ENCODE data around the gene SNRNP35.
"Not testable (repeated sequence)": the region's sequence is repeated elsewhere in the genome, so short reads cannot be mapped to it uniquely, and the experiment has no call there.

Gene SNRNP35

GRCh38 chr12:123457980-123458779, at the start of gene SNRNP35:
TSS of gene SNRNP35 (plus strand) at chr12:123458139. CDS start at chr12:123465541, 7,402 bp downstream.
- DNase-seq: peak; percentile 96

GRCh38 chr12:123408619-123409018, 49.3 kb upstream of the SNRNP35 start:
- not testable (repeated sequence) for DNase-seq

DNA sequence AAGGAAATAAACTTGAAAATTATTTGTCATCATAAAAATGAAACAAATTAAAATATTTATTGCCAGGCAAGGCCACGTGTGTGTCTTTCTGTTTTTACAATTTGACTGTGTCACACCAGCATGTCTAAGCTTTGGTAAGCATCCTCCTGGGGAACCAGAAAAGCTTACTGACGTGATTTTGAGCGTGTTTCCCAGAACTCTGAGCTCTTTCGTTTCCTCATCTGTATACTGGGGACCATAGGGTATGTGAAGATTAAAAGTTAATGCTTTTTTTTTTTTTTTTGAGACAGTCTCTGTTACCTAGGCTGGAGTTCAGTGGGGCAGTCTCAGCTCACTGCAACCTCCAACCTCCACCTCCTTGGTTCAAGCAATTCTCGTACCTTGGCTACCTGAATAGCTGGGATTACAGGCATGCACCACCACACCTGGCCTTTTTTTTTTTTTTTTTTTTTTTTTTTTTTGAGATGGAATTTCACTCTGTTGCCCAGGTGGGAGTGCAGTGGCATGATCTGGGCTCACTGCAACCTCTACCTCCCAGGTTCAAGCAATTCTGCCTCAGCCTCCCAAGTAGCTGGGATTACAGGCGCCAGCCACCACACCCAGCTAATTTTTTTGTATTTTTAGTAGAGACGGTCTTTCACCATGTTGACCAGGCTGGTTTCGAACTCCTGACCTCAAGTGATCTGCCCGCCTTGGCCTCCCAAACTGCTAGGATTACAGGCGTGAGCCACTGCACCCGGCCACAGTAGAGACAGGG, 48.5 kb upstream of the SNRNP35 start:
- not testable (repeated sequence) for DNase-seq

- no peak for DNase-seq
Measured at GRCh38 chr12:123410041-123410412, 47.9 kb upstream of the SNRNP35 start.

DNA sequence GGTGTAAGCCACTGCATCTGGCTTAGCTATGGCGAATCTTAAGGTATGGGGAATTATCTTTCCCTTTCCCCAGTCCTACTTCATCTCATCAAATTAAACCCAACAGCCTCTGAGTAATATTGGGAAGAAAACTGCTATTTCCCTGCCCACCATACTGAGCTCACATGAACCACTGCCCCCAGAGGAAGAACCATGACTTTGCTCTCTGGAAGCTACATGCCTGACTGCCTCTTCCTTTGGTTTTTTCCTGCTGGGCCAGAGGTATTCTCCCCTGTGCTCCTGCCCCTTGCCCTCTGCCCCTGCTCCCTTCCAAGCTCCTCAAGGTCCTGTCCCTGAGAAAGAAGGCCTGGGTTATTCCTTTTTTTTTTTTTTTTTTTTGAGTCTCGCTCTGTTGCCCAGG, 36.6 kb upstream of the SNRNP35 start:
- DNase-seq: no peak

DNA sequence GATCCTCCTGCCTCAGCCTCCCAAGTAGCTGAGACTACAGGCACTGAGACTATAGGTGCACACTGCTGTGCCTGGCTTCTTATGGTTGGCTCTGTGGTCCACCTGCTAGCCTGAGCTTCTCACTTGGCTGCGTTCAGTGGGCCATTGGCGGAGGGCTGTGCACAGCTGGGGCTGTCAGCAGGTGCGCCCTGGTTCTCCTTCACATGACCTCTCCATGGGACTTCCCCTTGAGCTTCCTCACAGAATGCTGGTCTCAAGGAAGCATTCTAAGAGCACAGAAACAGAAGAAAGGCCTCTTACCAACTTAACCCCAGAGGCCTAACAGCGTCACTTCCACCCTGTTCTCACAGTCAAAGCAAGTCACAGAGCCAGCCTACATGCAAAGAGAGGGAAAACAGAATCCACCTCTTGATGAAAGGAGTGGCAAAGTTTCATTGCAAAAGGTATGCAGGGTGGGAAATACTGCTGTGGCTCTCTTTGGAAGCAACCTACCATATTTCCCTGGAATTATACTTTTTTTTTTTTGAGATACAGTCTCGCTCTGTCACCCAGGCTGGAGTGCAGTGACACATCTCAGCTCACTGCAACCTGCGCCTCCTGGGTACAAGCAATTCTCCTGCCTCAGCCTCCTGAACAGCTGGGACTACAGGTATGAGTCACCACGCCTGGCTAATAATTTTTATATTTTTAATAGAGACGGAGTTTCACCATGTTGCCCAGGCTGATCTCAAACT, 30.7 kb upstream of the SNRNP35 start:
- DNase-seq: no peak

DNA sequence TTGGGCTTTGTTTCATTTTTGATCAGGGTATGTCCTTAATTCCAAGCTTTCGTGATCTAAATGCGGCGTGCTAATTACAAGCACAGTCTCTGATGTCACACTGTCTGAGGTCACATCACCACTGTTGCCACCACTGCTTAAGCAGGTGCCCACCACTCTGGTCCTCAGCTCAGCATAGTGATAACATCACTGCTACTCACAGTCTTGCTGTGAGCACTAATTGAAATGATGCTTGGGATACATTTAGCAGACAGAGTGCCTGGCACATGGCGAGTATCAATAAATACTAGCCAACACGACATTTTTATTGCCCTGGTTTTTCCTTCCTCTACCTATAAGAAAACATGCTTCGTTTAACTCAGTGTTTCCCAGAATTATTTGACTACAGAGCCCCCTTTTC, 29.3 kb upstream of the SNRNP35 start:
- no peak for DNase-seq

DNA sequence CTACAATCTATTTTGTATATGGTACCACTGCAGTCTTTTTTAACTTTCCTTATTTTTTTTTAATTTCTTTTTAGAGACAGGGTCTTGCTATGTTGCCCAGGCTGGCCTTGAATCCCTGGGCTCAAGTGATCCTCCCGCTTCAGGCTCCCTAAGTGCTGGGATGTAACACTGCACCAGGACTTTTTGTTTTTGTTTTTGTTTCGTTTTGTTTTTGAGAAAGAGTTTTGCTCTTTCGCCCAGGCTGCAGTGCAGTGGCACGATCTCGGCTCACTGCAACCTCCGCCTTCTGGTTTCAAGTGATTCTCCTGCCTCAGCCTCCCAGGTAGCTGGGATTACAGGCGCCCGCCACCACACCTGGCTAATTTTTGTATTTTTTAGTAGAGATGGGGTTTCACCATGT, 28.8 kb upstream of the SNRNP35 start:
- not testable (repeated sequence) for DNase-seq

DNA sequence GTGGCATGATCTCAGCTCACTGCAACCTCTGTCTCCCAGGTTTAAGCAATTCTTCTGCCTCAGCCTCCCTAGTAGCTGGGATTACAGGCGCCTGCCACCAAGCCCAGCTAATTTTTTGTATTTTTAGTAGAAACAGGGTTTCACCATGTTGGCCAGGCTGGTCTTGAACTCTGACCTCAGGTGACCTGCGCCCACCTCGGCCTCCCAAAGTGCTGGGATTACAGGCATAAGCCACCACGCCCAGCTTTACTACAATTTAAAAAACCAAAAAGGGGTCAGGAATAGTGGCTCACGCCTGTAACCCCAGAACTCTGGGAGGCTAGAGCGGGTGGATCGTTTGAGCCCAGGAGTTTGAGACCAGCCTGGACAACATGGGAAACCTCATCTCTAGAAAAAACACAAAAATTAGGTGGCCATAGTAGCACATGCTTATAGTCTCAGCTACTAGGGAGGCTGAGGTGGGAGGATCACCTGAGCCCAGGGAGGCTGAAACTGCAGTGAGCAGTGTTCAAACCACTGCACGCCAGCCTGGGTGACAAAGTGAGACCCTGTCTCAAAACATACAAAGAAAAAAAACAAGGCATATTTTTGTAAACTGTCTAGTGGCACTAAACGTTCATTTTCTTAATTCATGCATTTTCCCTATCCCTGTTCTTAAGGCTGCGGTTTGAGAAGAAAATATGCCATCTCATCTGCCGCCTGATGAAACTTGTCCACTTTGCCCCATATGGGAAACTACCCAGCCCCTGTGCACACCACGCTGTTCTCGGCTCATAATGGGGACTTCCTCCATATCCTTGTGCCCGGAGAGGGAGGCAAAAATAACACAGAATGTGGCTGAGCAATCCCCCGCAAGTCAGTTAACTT, 25.8 kb upstream of the SNRNP35 start:
- DNase-seq: not testable (repeated sequence)

GRCh38 chr12:123433615-123434014, 24.3 kb upstream of the SNRNP35 start:
- DNase-seq: no peak

DNA sequence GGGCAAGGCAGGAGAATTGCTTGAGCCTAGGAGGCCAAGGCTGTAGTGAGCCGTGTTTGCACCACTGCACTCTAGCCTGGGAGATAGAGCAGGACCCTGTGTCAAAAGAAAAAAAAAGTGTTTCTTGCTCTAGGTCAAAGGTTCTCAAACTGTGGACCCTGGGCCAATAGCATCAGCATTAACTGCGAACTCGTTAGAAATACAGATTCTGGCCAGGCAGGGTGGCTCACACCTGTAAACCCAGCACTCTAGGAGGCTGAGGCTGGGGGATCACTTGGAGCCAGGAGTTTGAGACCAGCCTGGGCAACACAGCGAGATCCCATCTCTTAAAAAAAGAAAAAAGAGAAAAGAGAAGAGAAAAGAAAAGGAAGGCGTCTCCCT, 22.3 kb upstream of the SNRNP35 start:
- DNase-seq: no peak

DNA sequence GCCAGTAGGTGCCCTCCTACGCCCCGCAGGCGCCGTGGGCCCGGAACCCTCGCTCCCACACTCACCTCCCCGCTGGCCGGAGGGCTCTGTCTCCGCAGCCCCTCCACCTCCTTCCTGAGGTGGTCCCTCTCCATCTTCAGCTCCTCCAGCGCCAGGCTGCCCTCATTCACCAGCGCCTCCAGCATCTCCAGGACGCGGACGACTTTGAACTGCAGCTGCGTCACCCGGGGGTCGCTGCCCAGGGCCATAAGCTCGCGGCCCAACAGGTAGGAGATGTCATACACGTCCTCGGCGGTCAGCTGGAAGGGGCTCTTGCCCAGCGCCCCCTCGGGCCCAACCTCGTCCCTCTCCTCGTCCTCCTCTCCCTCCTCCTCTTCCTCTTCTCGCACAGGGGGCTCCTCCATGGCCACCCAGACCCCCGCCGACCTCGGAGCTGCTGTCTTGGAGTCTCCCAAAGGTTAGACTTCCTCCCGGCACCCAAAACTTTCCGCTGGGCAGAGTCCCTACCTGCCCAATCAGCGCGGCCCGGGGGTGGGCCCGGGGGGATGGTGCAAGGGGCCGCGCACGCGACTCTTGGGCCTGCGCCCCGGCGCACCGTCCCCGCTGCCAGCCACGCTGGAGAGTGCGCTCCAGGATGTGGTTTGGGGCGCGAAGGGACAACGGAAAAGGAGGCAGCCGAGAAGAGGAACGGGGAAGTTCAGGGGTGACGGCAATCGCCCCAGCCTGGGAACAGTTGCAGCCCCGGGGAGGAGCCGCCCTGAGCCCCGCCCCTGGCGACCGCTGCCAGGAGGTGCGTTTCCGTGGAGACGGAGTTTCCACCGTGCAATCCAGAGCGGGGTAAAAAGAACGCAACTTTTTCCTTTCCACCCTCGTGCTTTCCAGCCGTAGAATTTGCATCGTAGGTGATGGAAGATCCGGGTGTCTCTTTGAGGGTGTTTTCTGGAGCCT, 21.6 kb upstream of the SNRNP35 start, which contains the start of gene RILPL2:
RILPL2 (minus strand) TSS at position 668 of the 948 bp plus-strand sequence; CDS start at position 404, 264 bp downstream.
- peak; percentile 93 for DNase-seq

GRCh38 chr12:123441523-123442164, 16.3 kb upstream of the SNRNP35 start:
- no peak for DNase-seq

DNA sequence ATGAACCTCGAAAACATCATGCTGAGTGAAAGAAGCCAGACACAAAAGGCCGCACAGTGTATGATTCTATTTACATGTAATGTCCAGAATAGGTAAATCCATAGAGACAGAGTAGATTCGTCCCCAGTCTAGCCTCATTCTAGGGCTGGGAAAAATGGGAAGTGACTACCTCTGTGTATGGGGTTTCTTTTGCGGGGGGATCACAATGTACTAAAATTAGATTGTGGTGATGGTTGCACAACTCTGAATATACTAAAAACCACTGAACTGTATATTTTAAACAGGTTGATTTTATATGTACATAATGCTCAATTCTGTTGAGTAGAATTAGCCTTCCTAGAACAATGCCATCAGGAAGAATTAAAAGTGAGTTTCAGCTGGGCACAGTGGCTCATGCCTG, 15.2 kb upstream of the SNRNP35 start:
- DNase-seq: no peak

DNA sequence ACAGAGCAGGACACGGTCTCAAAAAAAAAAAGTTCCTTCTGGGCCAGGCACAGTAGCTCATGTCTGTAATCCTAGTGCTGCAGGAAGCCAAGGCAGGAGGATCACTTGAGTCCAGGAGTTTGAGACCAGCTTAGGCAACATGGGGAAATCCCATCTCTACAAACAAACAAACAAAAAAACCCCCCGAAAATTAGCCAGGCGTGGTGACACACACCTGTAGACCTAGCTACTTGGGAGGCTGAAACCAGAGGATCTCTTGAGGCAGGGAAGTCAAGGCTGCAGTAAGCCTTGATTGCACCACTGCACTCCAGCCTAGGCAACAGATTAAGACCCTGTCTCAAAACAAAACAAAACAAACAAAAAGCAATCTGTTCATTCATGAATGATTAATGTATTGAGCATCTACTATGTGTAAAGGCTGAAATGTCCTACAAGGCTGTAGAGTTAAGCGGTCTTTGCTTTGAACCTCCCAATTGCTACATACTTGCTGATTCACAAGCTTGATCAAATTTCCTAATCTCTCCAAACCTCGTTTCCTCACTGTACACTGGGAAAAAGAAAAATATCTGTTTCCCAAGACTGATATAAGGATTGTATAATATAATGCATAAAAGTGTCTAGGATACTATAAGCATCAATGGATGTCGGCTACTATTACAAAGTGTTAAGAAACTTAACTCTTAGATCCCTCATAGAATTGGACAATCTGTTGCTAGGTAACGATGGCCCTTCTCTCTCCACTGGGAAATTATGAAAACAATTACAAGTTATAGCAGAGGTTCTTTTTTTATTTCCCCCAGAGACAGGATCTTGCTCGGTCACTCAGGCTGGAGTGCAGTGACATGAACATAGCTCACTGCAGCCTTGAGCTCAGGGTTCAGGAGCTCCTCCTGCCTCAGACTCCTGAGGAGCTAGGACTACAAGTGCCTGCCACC, 13.6 kb upstream of the SNRNP35 start:
- no peak for DNase-seq

GRCh38 chr12:123445388-123446332, 12.3 kb upstream of the SNRNP35 start:
- DNase-seq: peak; percentile 58

DNA sequence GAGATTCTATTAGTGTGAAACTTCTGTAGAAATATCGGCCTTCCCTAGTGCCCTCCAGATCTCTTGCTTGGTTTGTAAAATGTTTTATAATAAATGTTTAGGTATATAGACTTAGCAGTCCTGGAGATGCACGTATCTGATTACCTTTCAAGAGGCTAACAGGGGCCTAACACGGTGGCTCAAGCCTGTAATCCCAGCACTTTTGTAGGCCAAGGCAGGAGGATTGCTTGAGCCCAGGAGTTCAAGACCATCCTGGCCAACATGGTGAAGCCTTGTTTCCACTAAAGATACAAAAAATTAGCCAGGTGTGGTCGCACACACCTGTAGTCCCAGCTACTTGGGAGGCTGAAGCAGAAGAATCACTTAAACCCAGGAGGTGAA, 11.6 kb upstream of the SNRNP35 start:
- DNase-seq: no peak

DNA sequence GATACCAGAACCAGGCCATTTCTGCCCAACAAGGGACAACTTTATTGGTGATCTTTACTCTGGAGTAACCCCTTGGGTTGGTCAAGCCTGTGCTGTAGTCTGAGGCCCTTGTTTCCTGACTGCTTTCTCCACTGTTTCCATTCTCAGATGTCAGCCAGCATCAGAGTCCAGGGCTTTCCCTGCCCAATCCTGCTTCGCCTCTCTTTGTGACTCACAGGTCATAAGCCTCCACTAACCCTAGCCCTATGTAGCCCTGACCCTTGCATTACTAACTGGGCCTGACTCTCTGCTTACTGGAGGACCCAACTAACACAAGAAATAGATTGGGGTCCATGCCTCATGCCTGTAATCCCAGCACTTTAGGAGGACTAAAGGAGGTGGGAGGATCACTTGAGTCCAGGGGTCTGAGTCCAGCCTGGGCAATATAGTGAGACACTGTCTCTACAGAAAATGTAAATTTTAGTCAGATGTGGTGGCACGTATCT, 8.6 kb upstream of the SNRNP35 start:
- DNase-seq: peak; percentile 64

All from islet precursor cell (in vitro differentiated cells).